ENCODE data around the gene ILDR2.

Gene ILDR2

GRCh38 chr1:166868639-166869038 is 106.7 kb downstream of the ILDR2 start:
- no peaks in the 10 kb centered on the region for H3F3A ChIP-seq (ENCODE audit: low read depth)
- H3K79me2 ChIP-seq (ENCODE audit: insufficient read depth, low read length): peaks cover 70% of the 10 kb centered on the region
- no peak overlapping the region for H3K4me2 ChIP-seq (ENCODE audit: low read depth, low read length, poor library complexity, severe bottlenecking)
- H3K4me1 ChIP-seq (ENCODE audit: insufficient read depth, low read length, poor library complexity, severe bottlenecking): peaks cover 50% of the 10 kb centered on the region
- peaks cover 45% of the 10 kb centered on the region; the same call in 1 of the 2 replicates for H3K36me3 ChIP-seq (ENCODE audit: insufficient read depth, low read length)
- no peaks in the 10 kb centered on the region for H3K9me2 ChIP-seq (replicated peaks; ENCODE audit: low read depth, low read length)
- H3K9me3 ChIP-seq (ENCODE audit: insufficient read depth, low read depth, low read length): no peaks in the 10 kb centered on the region
- H3K27me3 ChIP-seq (ENCODE audit: insufficient read depth, low read length, poor library complexity, severe bottlenecking): no peaks in the 10 kb centered on the region
- no peak overlapping the region for H3K9ac ChIP-seq (ENCODE audit: low read depth, low read length, poor library complexity, severe bottlenecking)
- peaks cover 34% of the 10 kb centered on the region for H4K20me1 ChIP-seq (ENCODE audit: insufficient read depth, low read length, poor library complexity, severe bottlenecking)
- H2AFZ ChIP-seq (ENCODE audit: low read length): no peak overlapping the region
- TF ChIP-seq, protein P1, sequence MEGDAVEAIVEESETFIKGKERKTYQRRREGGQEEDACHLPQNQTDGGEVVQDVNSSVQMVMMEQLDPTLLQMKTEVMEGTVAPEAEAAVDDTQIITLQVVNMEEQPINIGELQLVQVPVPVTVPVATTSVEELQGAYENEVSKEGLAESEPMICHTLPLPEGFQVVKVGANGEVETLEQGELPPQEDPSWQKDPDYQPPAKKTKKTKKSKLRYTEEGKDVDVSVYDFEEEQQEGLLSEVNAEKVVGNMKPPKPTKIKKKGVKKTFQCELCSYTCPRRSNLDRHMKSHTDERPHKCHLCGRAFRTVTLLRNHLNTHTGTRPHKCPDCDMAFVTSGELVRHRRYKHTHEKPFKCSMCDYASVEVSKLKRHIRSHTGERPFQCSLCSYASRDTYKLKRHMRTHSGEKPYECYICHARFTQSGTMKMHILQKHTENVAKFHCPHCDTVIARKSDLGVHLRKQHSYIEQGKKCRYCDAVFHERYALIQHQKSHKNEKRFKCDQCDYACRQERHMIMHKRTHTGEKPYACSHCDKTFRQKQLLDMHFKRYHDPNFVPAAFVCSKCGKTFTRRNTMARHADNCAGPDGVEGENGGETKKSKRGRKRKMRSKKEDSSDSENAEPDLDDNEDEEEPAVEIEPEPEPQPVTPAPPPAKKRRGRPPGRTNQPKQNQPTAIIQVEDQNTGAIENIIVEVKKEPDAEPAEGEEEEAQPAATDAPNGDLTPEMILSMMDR (conservative IDR thresholded peaks at IDR 0.05; ENCODE audit: low read length): no peak
- no peak for TF ChIP-seq EZH2phosphoT487 (IDR thresholded peaks at IDR 0.05; ENCODE audit: borderline replicate concordance)
- H3K4me3 ChIP-seq (ENCODE audit: low read length, poor library complexity, severe bottlenecking): no peak overlapping the region

GRCh38 chr1:166865926-166866325 is 109.4 kb downstream of the ILDR2 start:
- H3K4me2 ChIP-seq (ENCODE audit: low read depth, low read length, poor library complexity, severe bottlenecking): no peak overlapping the region
- peaks cover 26% of the 10 kb centered on the region for H3K4me1 ChIP-seq (ENCODE audit: insufficient read depth, low read length, poor library complexity, severe bottlenecking)
- peaks cover 71% of the 10 kb centered on the region; the same call in 1 of the 2 replicates for H3K36me3 ChIP-seq (ENCODE audit: insufficient read depth, low read length)
- TF ChIP-seq EZH2phosphoT487 (IDR thresholded peaks at IDR 0.05; ENCODE audit: borderline replicate concordance): no peak
- TF ChIP-seq, protein P1 (conservative IDR thresholded peaks at IDR 0.05; ENCODE audit: low read length): no peak
- H3K27me3 ChIP-seq (ENCODE audit: insufficient read depth, low read length, poor library complexity, severe bottlenecking): no peaks in the 10 kb centered on the region
- H3K4me3 ChIP-seq (ENCODE audit: low read length, poor library complexity, severe bottlenecking): no peak overlapping the region
- no peaks in the 10 kb centered on the region for H3K9me2 ChIP-seq (replicated peaks; ENCODE audit: low read depth, low read length)
- H2AFZ ChIP-seq (ENCODE audit: low read length): no peak overlapping the region
- no peak overlapping the region for H3K9ac ChIP-seq (ENCODE audit: low read depth, low read length, poor library complexity, severe bottlenecking)
- peaks cover 21% of the 10 kb centered on the region for H4K20me1 ChIP-seq (ENCODE audit: insufficient read depth, low read length, poor library complexity, severe bottlenecking)
- H3F3A ChIP-seq (ENCODE audit: low read depth): no peaks in the 10 kb centered on the region
- peaks cover 43% of the 10 kb centered on the region for H3K79me2 ChIP-seq (ENCODE audit: insufficient read depth, low read length)
- no peaks in the 10 kb centered on the region for H3K9me3 ChIP-seq (ENCODE audit: insufficient read depth, low read depth, low read length)

GRCh38 chr1:166859597-166859996 is 115.7 kb downstream of the ILDR2 start:
- H3K27me3 ChIP-seq (ENCODE audit: insufficient read depth, low read length, poor library complexity, severe bottlenecking): no peaks in the 10 kb centered on the region
- TF ChIP-seq, protein P1 (conservative IDR thresholded peaks at IDR 0.05; ENCODE audit: low read length): no peak
- TF ChIP-seq EZH2phosphoT487 (IDR thresholded peaks at IDR 0.05; ENCODE audit: borderline replicate concordance): no peak
- no peak overlapping the region for H3K4me3 ChIP-seq (ENCODE audit: low read length, poor library complexity, severe bottlenecking)
- H3K9me2 ChIP-seq (replicated peaks; ENCODE audit: low read depth, low read length): no peaks in the 10 kb centered on the region
- no peaks in the 10 kb centered on the region for H3K4me1 ChIP-seq (ENCODE audit: insufficient read depth, low read length, poor library complexity, severe bottlenecking)
- H4K20me1 ChIP-seq (ENCODE audit: insufficient read depth, low read length, poor library complexity, severe bottlenecking): peaks cover 6% of the 10 kb centered on the region
- no peaks in the 10 kb centered on the region; the same call in 1 of the 2 replicates for H3F3A ChIP-seq (ENCODE audit: low read depth)
- no peak overlapping the region for H2AFZ ChIP-seq (ENCODE audit: low read length)
- no peak overlapping the region for H3K9ac ChIP-seq (ENCODE audit: low read depth, low read length, poor library complexity, severe bottlenecking)
- H3K9me3 ChIP-seq (ENCODE audit: insufficient read depth, low read depth, low read length): no peaks in the 10 kb centered on the region
- peaks cover 98% of the 10 kb centered on the region for H3K36me3 ChIP-seq (ENCODE audit: insufficient read depth, low read length)
- peaks cover 5% of the 10 kb centered on the region for H3K79me2 ChIP-seq (ENCODE audit: insufficient read depth, low read length)
- H3K4me2 ChIP-seq (ENCODE audit: low read depth, low read length, poor library complexity, severe bottlenecking): no peak overlapping the region
